GM10847 (cell line): Measurements from ENCODE around the gene PRICKLE1.

Experiments used
- POLR2A ChIP-seq: IDR thresholded peaks from 2 replicates; pipeline ENCODE4 v1.6.1; 2011; ENCODE audit not compliant: insufficient read length; ENCODE audit errors: extremely low read depth

Gene PRICKLE1

DNA sequence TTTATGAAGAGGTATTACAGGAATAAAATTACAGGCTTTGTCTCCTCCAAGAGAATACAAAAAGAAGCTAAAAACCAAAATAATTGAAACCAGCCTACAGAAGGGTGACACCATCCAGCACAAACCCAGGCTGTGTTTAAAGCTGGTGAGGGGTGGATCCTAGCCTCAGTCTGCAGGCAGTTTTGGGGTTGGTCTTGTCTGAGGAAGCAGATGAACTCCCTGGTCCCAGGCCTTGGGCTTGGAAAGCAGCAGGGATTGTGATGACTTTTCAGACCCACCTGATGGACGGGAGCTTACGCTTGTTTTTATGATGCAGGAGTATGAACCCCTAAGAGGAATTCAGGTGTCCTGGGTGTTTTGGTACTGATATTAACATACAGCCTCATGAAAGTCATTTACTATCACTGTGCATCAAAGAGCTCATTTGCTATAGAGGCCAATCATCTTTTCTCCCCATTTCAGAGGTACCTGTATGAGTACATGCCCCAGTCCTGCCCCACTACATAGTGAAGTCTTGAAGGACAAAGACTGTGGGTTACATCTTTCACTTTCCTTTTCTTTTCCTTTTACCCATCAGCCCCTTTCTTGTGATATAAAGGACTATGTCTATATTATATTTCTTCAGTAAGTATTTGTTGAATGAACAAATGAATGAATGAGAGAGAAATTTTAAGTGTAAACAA lies 18.1 kb downstream of the PRICKLE1 start:
- TF ChIP-seq POLR2A = no peak

DNA sequence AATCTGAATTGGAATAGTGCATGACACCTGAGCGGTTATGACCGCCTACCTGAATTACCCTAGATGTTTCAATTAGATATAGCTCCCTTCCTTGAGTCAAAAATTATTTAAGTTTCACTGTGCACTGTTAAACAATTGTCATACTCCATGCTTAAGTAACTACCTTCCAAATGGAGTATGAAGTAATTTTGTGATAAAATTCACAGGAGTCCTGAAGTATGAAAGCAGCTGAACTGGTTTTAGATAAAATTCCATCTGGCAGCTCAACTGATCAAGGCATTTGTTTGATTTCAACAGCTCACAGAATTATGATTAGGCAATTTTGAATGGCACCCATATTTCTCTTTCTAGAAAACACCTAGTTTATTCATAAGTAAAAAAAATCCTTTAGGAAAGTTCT lies 19.5 kb downstream of the PRICKLE1 start:
- no peak for TF ChIP-seq POLR2A

DNA sequence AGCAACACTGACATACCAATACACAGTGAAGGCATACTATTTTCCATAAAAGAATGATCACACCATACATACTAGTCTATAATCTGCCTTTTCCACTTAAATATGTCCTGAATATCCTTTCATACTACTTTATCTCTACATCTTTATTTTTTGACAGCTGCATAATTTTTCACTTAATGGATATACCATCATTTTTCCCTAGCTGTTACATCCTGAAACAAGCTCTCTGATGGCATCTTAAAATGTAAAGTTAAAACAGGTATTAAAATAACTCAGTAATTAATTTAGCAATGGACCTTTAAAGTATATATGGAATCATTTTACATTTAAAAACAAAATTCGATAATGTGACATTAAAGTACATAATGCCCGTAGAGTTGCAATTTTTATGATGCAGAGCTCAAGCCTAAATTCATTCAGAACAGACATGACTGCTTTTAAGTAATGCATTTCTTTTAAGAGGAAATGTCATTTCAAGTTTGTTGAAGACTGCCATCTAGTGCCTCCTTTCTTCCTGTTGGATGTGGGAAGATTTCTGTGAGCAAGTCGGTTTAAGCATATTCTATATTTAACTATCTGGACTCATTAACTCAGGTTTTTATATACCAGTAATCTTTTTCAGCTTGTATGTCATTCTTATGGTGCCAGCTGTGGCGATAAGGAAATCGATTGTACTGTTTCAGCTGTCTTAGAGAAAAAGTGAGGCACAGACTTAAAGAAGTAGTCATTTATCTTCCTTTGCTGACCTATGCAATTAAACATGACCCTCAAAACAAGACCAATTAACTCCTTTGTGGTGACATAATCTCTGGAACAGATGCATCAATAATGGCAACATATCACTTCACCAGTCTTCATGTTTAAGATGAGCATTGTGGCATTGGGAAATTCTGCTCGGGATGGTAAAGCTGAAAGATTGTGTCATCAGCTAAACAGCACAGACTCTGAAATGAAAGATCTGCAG lies 20.3 kb downstream of the PRICKLE1 start:
- no peak for TF ChIP-seq POLR2A

- no peak for TF ChIP-seq POLR2A
These were observed 23.9 kb downstream of the PRICKLE1 start for GRCh38 chr12:42565633-42566032.

GRCh38 chr12:42564996-42565395 lies 24.6 kb downstream of the PRICKLE1 start:
- TF ChIP-seq POLR2A = no peak

GRCh38 chr12:42564556-42564955 lies 25.0 kb downstream of the PRICKLE1 start:
- no peak for TF ChIP-seq POLR2A

GRCh38 chr12:42560977-42561376 lies 28.6 kb downstream of the PRICKLE1 start:
- TF ChIP-seq POLR2A = no peak

DNA sequence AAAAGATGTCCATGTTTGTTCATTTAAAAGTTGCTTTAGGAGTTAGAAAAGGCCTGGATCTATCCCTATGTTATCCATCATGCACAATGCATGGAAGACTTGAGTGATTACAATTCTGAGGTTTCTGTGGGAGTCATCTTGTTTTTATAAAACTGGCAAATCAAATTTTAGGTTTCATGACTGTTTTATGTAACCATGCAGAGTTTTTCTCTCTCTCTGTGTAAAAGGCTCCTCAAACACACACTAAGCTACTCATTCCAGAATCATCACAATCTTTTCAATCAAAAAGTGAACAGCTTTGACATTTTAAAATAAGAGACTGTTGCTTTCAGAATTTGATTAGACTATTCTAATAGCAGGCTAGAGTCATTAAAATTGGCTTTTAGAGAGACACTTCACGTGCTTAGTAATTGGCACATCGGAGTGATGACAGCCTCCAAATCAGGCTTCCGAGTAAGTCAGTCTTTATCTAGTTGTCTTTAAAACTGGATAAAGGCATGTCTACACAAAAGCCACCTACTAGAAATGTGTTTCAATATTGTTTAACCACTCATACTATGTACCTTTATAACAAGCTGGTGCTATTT lies 31.9 kb downstream of the PRICKLE1 start:
- no peak for TF ChIP-seq POLR2A

- no peak for TF ChIP-seq POLR2A
These were observed 32.6 kb downstream of the PRICKLE1 start for GRCh38 chr12:42556917-42557316.

DNA sequence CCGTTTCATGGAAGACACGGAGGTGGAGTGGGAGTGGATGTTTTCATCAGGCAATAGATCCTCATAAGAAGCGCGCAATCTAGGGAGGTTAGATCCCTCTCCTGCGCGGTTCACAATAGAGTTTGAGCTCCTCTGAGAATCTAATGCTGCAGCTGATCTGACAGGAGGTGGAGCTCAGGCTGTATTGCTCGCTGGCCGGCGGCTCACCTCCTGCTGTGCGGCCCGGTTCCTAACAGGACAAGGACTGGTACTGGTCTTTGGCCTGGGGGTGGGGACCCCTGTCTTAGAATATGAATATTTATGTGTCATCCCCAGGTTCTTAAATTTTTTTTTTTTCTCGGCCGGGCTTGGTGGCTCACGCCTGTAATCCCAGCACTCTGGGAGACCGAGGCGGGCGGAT lies 36.7 kb downstream of the PRICKLE1 start:
- TF ChIP-seq POLR2A = no peak

- TF ChIP-seq POLR2A = no peak
These were observed 38.7 kb downstream of the PRICKLE1 start for GRCh38 chr12:42550800-42551199.

GRCh38 chr12:42546709-42547108 lies 42.8 kb downstream of the PRICKLE1 start:
- TF ChIP-seq POLR2A = no peak

- TF ChIP-seq POLR2A = no peak
These were observed 47.6 kb downstream of the PRICKLE1 start for GRCh38 chr12:42541965-42542364.

GRCh38 chr12:42539696-42540095 lies 49.9 kb downstream of the PRICKLE1 start:
- no peak for TF ChIP-seq POLR2A

- no peak for TF ChIP-seq POLR2A
These were observed 51.3 kb downstream of the PRICKLE1 start for GRCh38 chr12:42538203-42538602.

GRCh38 chr12:42534184-42534838 lies 55.2 kb downstream of the PRICKLE1 start:
- TF ChIP-seq POLR2A = no peak

GRCh38 chr12:42530284-42530683 lies 59.3 kb downstream of the PRICKLE1 start:
- no peak for TF ChIP-seq POLR2A
